H9 (cell line): ENCODE results near the gene OPRL1. TPM values are rescaled to one million over a fixed set of nuclear protein-coding genes. Genes with fewer than 3 reads are reported as not detected.

Experiments
- DNase-seq: peaks from one replicate; pipeline ENCODE4 v3.0.0-alpha.2; 2017
- H2AFZ ChIP-seq: one replicate; pipeline ENCODE4 v1.6.1; 2013; ENCODE audit warnings: mild to moderate bottlenecking, low read length, control low read depth, moderate library complexity
- H2AK5ac ChIP-seq: 2 replicates; pipeline ENCODE4 v1.6.1; 2013; ENCODE audit warnings: low read length, control low read depth, mixed read lengths; ENCODE audit not compliant: insufficient read length
- H2BK120ac ChIP-seq: one replicate; pipeline ENCODE4 v1.6.1; 2013; ENCODE audit warnings: low read depth, mild to moderate bottlenecking, low read length, control low read depth, inconsistent platforms; ENCODE audit not compliant: poor library complexity, severe bottlenecking
- H2BK12ac ChIP-seq: 2 replicates; pipeline ENCODE4 v1.6.1; 2013; ENCODE audit warnings: low read length, control low read depth, mixed read lengths, low read depth; ENCODE audit not compliant: insufficient read length
- H2BK15ac ChIP-seq: 2 replicates; pipeline ENCODE4 v1.6.1; 2013; ENCODE audit warnings: low read depth, low read length, control low read depth
- H2BK20ac ChIP-seq: one replicate; pipeline ENCODE4 v1.6.1; 2013; ENCODE audit warnings: low read depth, mild to moderate bottlenecking, low read length, control low read depth, inconsistent platforms; ENCODE audit not compliant: poor library complexity, severe bottlenecking
- H2BK5ac ChIP-seq: 2 replicates; pipeline ENCODE4 v1.6.1; 2013; ENCODE audit warnings: low read length, control low read depth, mixed read lengths; ENCODE audit not compliant: insufficient read length
- H3K14ac ChIP-seq: 2 replicates; pipeline ENCODE4 v1.6.1; 2013; ENCODE audit warnings: low read length, control low read depth; ENCODE audit not compliant: insufficient read depth
- H3K18ac ChIP-seq: 2 replicates; pipeline ENCODE4 v1.6.1; 2013; ENCODE audit warnings: low read depth, mild to moderate bottlenecking, mixed read lengths, low read length, control low read depth; ENCODE audit not compliant: insufficient read length
- H3K23ac ChIP-seq: 2 replicates; pipeline ENCODE4 v1.6.1; 2013; ENCODE audit warnings: low read length, control low read depth, mixed read lengths, low read depth; ENCODE audit not compliant: insufficient read length
- H3K23me2 ChIP-seq: 2 replicates; pipeline ENCODE4 v1.6.1; 2013; ENCODE audit warnings: low read depth, mild to moderate bottlenecking, mixed read lengths, low read length, control low read depth; ENCODE audit not compliant: insufficient read length, poor library complexity, severe bottlenecking
- H3K27ac ChIP-seq: 2 replicates; pipeline ENCODE4 v1.5.1; 2013; ENCODE audit warnings: low read length, control low read depth, mixed read lengths, low read depth; ENCODE audit not compliant: insufficient read length
- H3K27me3 ChIP-seq: 2 replicates; pipeline ENCODE4 v1.6.1; 2013; ENCODE audit warnings: low read length, control low read depth, inconsistent platforms; ENCODE audit not compliant: insufficient read depth
- H3K4ac ChIP-seq: 2 replicates; pipeline ENCODE4 v1.6.1; 2013; ENCODE audit warnings: low read depth, mild to moderate bottlenecking, control low read depth, inconsistent platforms, low read length, moderate library complexity
- H3K4me1 ChIP-seq: 2 replicates; pipeline ENCODE4 v1.6.1; 2013; ENCODE audit warnings: low read length, control low read depth, inconsistent platforms; ENCODE audit not compliant: insufficient read depth
- H3K4me2 ChIP-seq: 2 replicates; pipeline ENCODE4 v1.6.1; 2013; ENCODE audit warnings: low read length, control low read depth, mixed read lengths; ENCODE audit not compliant: insufficient read length, insufficient read depth
- H3K56ac ChIP-seq: 2 replicates; pipeline ENCODE4 v1.6.1; 2013; ENCODE audit warnings: low read depth, mild to moderate bottlenecking, mixed read lengths, low read length, control low read depth; ENCODE audit not compliant: insufficient read length
- H3K79me1 ChIP-seq: 2 replicates; pipeline ENCODE4 v1.6.1; 2013; ENCODE audit warnings: low read depth, mild to moderate bottlenecking, moderate library complexity, low read length, control low read depth, inconsistent platforms; ENCODE audit not compliant: insufficient read depth, poor library complexity, severe bottlenecking
- H3K79me2 ChIP-seq: 2 replicates; pipeline ENCODE4 v1.6.1; 2013; ENCODE audit warnings: low read length, control low read depth, inconsistent platforms; ENCODE audit not compliant: insufficient read depth
- H3K9ac ChIP-seq: 2 replicates; pipeline ENCODE4 v1.6.1; 2013; ENCODE audit warnings: low read length, control low read depth, mixed read lengths; ENCODE audit not compliant: insufficient read length; ENCODE audit errors: extremely low read depth
- H3K9me3 ChIP-seq: one replicate; pipeline ENCODE4 v1.6.1; 2013; ENCODE audit warnings: low read depth, low read length, inconsistent platforms; ENCODE audit not compliant: control insufficient read depth
- H3T11ph ChIP-seq: one replicate; pipeline ENCODE4 v1.6.1; 2013; ENCODE audit warnings: mild to moderate bottlenecking, low read length, control low read depth, inconsistent platforms
- H4K20me1 ChIP-seq: one replicate; pipeline ENCODE4 v1.6.1; 2013; ENCODE audit not compliant: control insufficient read depth, insufficient read length, insufficient read depth
- H4K5ac ChIP-seq: 2 replicates; pipeline ENCODE4 v1.6.1; 2013; ENCODE audit warnings: low read depth, mild to moderate bottlenecking, mixed read lengths, low read length, control low read depth; ENCODE audit not compliant: insufficient read length
- H4K8ac ChIP-seq: replicated peaks from 2 replicates; pipeline ENCODE4 v1.6.1; 2013; ENCODE audit warnings: low read length, control low read depth, mixed read lengths, low read depth; ENCODE audit not compliant: insufficient read length
- H4K91ac ChIP-seq: 2 replicates; pipeline ENCODE4 v1.6.1; 2013; ENCODE audit warnings: low read depth, mild to moderate bottlenecking, moderate library complexity, mixed read lengths, low read length, control low read depth; ENCODE audit not compliant: insufficient read length
- H3K27ac Mint-ChIP-seq, 3 experiments: 2 replicates in 2 of 3; 3 replicates in 1 of 3; pipeline ENCODE4 v1.8.0; 2020 to 2021; ENCODE audit warnings: mixed read lengths in 3 of 3, mild to moderate bottlenecking in 1 of 3, moderate library complexity in 1 of 3
- H3K27me3 Mint-ChIP-seq: 2 replicates; pipeline ENCODE4 v1.8.0; 2021; ENCODE audit warnings: low read depth, mild to moderate bottlenecking, moderate library complexity, mixed read lengths
- H3K36me3 Mint-ChIP-seq, 3 experiments: 2 replicates in 2 of 3; 3 replicates in 1 of 3; pipeline ENCODE4 v1.8.0; 2020 to 2021; ENCODE audit warnings: low read depth in 3 of 3, mixed read lengths in 3 of 3; ENCODE audit not compliant: insufficient read depth in 1 of 3
- H3K4me1 Mint-ChIP-seq, 2 experiments: 2 replicates each; pipeline ENCODE4 v1.8.0; 2020; ENCODE audit warnings: mixed read lengths in 2 of 2
- H3K4me3 Mint-ChIP-seq, 2 experiments: 2 replicates in 1 of 2; 3 replicates in 1 of 2; pipeline ENCODE4 v1.8.0; 2020 to 2021; ENCODE audit warnings: mild to moderate bottlenecking in 2 of 2, mixed read lengths in 2 of 2, moderate library complexity in 1 of 2
- H3K9me3 Mint-ChIP-seq, 2 experiments: 2 replicates in 1 of 2; 3 replicates in 1 of 2; pipeline ENCODE4 v1.8.0; 2020; ENCODE audit warnings: mild to moderate bottlenecking in 2 of 2, mixed read lengths in 2 of 2, moderate library complexity in 1 of 2
- CTCF ChIP-seq: fragments of 200-600 bp; sonication (generic); conservative IDR thresholded peaks from 3 replicates; pipeline ENCODE4 v1.8.0; 2021; ENCODE audit warnings: antibody characterized with exemption, mild to moderate bottlenecking
- WGBS: extraction: QIAGEN DNeasy Blood & Tissue Kit; methylation state at CpG from one replicate; pipeline ENCODE4 v1.1.7; 2013; ENCODE audit warnings: missing lambda C conversion rate, low lambda C conversion rate, mixed read lengths; ENCODE audit not compliant: insufficient read length; ENCODE audit errors: extremely low coverage; 5-methylcytosine and 5-hydroxymethylcytosine counted together
- total RNA-seq: library from RNA; stranded (reverse); gene quantifications from 2 replicates; pipeline ENCODE4 v1.2.1, GENCODE V29; 2021

The OPRL1 gene
- total RNA-seq, 1 experiment from 2014 or later = 0.90 TPM

- Histone ChIP-seq H3K27ac (no peak overlapping the region), H4K8ac (no peak overlapping the region), H3K9ac (no peak overlapping the region), H3T11ph (no peak overlapping the region), H4K91ac (no peak overlapping the region), H3K4me1 (no peaks in the 10 kb centered on the region), H3K79me2 (no peaks in the 10 kb centered on the region), H3K4me2 (no peak overlapping the region), H2BK20ac (no peak overlapping the region), H2AK5ac (no peak overlapping the region), H3K9me3 (no peaks in the 10 kb centered on the region), H4K5ac (no peak overlapping the region), H3K14ac (no peak overlapping the region; the same call in 1 of the 2 replicates), H3K27me3 (no peaks in the 10 kb centered on the region), H3K23ac (no peak overlapping the region), H2BK5ac (no peak overlapping the region), H3K18ac (no peak overlapping the region), H2BK15ac (no peak overlapping the region), H4K20me1 (peaks cover 3% of the 10 kb centered on the region), H2BK12ac (no peak overlapping the region), H2AFZ (no peak overlapping the region), H3K79me1 (no peaks in the 10 kb centered on the region), H2BK120ac (no peak overlapping the region), H3K56ac (no peak overlapping the region), H3K23me2 (no peaks in the 10 kb centered on the region), H3K4ac (no peak overlapping the region)
- no peaks in the 10 kb centered on the region for H3K36me3 Mint-ChIP-seq
- H3K27ac Mint-ChIP-seq = peak overlapping the region in 2 of 3 experiments; percentile 57 to 74; a peak in 2 of 7 replicates
- TF ChIP-seq CTCF = no peak
- peaks cover 9% of the 10 kb centered on the region for H3K27me3 Mint-ChIP-seq
- H3K4me1 Mint-ChIP-seq = peaks cover 0 to 3% of the 10 kb centered on the region in 2 experiments; a peak in 2 of 4 replicates
- H3K4me3 Mint-ChIP-seq = no peak overlapping the region
- WGBS = no CpG with 5 or more reads among the region's 19 CpGs
- no peaks in the 10 kb centered on the region for H3K9me3 Mint-ChIP-seq
- no peak for DNase-seq
Observed at GRCh38 chr20:64111841-64112641, 32.2 kb downstream of the OPRL1 start.
